Tibial nerve (tissue), 4 donors: ENCODE data around the gene LMBR1.

Experiments used
- CTCF ChIP-seq, 5 experiments: fragments of 200-600 bp in 3 of 5; fragments of 450-650 bp in 2 of 5; sonication (generic) in 3 of 5; IDR thresholded peaks; one replicate each; pipeline ENCODE4 v1.5.1; 2016 to 2019; ENCODE audit warnings: antibody characterized with exemption in 5 of 5, mild to moderate bottlenecking in 3 of 5, moderate library complexity in 2 of 5
- EP300 ChIP-seq, 2 donors: sonication (generic); formaldehyde crosslinking; IDR thresholded peaks; one replicate each; pipeline ENCODE4 v1.6.1; 2017; ENCODE audit warnings: antibody characterized with exemption in 2 of 2, mild to moderate bottlenecking in 1 of 2
- POLR2A ChIP-seq, 2 donors: fragments of 450-650 bp; IDR thresholded peaks; one replicate each; pipeline ENCODE4 v1.6.1; 2017; ENCODE audit warnings: antibody characterized with exemption in 2 of 2, mild to moderate bottlenecking in 2 of 2, moderate library complexity in 2 of 2

GRCh38 chr7:156659961-156660360, 233.0 kb downstream of the LMBR1 start:
- TF ChIP-seq POLR2A (IDR thresholded peaks at IDR 0.05) (no peak), CTCF (IDR thresholded peaks at IDR 0.05) (no peak), EP300 (IDR thresholded peaks at IDR 0.05) (no peak)
